M059J (cell line): ENCODE results near the gene CARD8. TPM values are rescaled to one million over a fixed set of nuclear protein-coding genes. Genes with fewer than 3 reads are reported as not detected.
A peak's percentile ranks its signal among the peaks of the same experiment; 100 is the strongest.
"Not testable (repeated sequence)": the region's sequence is repeated elsewhere in the genome, so short reads cannot be mapped to it uniquely, and the experiment has no call there.

Experiments
- DNase-seq: peaks from one replicate; pipeline ENCODE4 v3.0.0-alpha.2; 2012; ENCODE audit warnings: low read depth
- total RNA-seq: library from RNA; depleted of rRNA; stranded (reverse); fragments of >200 nt; shearing (Covaris generic); gene quantifications from 2 replicates; pipeline ENCODE4 v1.2.3, GENCODE V29; 2014; rRNA removed

Gene CARD8, protein sequence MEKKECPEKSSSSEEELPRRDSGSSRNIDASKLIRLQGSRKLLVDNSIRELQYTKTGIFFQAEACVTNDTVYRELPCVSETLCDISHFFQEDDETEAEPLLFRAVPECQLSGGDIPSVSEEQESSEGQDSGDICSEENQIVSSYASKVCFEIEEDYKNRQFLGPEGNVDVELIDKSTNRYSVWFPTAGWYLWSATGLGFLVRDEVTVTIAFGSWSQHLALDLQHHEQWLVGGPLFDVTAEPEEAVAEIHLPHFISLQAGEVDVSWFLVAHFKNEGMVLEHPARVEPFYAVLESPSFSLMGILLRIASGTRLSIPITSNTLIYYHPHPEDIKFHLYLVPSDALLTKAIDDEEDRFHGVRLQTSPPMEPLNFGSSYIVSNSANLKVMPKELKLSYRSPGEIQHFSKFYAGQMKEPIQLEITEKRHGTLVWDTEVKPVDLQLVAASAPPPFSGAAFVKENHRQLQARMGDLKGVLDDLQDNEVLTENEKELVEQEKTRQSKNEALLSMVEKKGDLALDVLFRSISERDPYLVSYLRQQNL
- total RNA-seq = 6.7 and 10.7 TPM in 2 replicates

DNA sequence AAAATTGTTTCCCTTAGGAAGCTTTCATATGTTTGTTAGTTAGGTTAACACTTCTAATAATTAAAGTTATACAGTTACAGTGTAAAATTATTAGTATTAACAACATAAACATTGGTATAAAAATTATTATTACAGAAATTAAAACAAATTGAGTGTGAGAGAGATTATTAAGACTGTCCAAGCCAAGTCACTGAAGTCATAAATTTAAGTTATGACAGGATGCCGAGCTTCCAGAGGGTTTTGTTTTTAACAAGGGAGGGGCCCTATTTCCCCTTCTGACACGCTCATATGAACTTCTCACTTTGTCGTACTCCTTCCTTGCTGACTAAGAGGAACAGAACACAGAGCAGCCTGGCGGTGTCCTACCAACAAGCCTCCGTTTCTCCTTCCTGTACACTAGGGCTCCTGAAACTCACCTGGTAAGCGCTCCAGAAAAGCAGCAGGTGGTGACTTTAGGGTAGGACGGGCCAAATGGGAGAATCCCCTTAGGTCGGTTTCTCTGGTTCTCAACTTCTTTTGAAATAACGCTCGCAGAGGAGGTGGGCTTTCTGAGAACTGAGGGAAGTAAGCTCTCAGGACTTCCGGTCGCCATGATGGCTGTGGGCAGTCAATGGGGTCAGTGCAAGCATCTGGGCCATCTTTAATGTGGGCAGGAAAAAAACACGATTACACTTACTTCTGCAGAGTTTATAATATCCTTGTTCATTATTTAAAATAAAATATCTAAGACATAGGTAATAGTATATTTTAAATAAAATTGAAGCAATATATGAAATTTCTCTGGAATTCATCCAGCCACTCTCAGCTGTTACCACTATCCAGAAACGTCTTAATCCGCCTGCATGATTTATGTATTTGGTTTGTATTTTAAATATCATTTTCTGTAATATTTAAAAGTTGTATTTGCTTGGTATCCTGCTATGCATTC is at the start of gene CARD8:
CARD8 (minus strand) TSS at position 537 of the 928 bp plus-strand sequence. CDS start 14,892 bp downstream, outside the sequence.
- DNase-seq = peak; percentile 88

DNA sequence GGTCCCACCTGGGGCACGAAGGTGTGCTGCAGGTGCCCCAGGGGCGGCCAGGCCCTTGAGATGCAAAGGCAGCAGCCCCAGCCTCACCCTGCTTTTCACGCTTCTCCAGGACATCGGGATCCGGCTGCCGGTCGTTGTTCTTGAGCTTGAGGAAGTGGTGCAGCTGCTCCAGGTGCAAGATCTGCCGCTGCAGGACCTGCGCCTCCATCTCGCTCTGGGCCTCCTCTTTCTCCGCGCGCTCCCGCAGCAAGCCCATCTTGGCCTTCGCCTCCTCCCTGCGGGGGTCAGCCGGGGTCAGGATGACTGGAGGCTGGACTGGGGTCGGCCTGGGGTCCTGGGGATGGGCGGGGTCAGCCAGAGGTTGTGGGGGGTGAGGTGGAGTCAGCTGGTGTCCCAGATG is 48.2 kb upstream of the CARD8 start:
- DNase-seq = no peak

DNA sequence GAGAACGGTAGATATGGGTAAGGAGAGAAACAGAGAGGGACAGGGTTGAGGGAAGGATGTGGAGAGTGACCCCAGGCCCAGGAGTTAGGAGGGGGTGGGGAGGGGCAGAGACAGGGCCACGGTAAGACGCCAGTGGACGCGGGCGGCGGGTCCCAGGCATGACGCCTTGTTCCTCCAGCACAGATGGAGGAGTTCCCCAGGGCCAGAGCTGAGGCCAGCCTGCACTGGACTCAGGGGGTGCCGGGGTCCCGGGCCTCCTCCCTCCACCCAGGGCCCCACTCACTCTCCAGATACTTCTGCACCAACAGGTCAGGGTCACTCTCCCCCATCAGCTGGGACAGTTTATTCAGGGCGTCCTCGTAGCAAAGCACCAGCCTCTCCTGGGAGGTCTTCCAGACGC is 47.7 kb upstream of the CARD8 start:
- no peak for DNase-seq

DNA sequence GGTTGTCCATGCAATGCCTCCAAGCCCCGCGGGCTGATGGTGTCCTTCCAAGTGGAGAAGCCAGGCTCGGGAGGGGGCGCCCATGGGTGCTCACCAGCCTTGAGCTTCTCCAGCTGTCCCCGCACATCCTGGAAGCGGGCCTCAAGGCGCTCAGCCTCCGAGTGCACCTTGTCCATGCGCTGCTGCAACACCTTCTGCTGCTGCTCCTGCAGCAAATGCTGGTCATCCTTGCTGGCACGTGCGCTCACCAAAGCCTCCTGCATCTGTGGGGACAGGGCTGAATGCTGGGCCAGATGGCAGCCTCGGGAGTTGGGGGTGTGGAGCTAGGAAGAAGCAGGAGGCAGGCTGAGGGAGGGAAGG is 46.9 kb upstream of the CARD8 start:
- no peak for DNase-seq

DNA sequence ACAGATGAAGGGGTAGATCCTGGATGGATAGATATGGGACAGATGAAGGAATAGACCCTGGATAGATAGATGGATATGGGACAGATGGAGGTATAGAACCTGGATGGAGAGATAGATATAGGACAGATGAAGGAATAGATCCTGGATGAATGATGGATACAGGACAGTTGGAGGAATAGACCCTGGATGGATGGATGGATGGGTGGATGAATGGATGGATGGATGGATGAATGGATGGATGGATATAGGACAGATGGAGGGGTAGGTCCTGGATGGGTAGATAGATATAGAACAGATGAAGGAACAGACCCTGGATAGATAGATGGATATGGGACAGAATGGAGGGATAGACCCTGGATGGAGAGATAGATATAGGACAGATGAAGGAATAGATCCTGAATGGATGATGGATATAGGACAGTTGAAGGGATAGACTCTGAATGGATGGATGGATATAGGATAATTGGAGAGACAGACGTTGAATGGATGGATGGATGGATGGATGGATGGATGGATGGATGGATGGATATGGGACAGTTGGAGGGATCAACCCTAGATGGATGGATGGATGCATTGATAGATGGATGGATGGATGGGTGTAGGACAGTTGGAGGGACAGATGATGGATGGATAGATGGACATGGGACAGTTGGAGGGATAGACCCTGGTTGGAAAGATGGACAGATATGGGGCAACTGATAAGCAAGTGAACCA is 46.3 kb upstream of the CARD8 start:
- no peak for DNase-seq

DNA sequence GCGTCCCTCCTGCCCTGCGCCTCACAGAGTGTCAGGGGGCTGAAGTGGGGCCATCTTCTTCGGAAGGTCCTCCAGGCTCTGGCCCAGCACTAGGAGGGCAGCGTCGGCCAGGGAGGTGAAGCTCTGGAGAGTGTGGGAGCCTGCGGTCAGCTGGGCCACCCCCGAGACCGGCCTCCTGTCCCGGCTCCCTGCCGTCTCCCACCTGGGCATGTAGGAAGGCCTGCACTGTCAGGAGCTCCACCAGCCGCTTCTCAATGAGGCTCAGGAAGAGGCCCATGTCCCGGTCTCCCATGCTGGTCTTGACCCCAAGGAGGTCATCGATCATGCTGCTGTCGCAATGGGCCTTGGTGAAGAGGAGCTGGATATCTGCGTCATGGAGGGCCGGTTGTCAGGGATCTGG is 42.3 kb upstream of the CARD8 start:
- DNase-seq = no peak

DNA sequence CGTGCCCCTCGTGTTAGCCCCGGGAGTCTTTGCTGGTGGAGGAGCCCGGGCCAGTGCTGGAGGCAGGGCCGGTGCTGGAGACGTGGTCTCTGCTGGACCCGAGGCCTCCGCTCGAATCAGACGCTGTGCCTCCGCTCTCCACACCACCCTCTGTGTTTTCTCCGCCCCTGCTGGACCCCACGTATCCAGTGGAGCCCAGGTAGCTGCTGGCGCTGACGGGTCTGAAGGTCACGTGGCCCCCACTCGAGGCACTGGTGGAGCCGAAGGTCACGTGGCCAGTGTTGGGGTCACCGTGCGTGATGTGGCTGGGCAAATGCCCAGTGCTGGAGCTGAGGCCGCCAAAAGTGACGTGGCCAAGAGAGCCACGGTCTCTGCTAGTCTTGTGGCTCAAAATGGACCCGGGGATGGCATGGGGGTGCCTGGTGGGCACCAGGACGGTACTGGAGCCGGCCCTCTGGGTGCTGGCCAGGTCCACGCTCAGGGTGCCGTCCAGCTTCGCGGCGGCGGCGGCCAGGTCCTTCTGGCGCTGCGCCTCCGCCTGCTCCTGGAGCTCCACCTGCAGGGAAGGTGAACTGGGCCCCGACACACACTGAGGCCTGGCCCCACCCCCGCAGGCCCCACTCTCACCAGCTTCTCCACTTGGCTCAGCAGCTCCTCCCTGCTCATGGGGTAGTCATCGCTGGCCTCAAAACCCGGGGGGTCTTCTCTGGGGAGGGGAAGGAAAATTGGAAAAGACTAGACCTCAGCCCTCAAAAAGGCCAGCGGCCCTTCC is 41.4 kb upstream of the CARD8 start:
- DNase-seq = no peak

DNA sequence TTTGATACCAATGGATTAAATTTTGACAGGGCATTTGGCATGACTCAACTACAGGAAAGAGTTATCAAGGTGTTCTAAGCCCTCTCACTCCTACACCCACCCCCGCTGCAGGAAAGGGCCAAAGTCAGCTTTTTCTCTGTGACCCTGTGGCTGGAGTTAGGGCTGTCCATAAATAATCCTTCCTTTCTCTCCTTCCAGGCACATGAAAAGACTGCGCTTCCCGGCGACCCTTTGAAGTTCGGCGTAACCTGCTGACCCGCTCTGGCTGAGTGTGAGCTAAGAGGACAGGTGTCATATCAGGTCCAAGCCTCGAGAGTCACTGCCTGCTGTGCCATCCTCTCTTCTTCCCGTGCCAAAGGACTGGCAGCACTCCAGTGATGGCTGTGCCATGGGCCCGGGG is 39.7 kb upstream of the CARD8 start:
- DNase-seq = no peak

DNA sequence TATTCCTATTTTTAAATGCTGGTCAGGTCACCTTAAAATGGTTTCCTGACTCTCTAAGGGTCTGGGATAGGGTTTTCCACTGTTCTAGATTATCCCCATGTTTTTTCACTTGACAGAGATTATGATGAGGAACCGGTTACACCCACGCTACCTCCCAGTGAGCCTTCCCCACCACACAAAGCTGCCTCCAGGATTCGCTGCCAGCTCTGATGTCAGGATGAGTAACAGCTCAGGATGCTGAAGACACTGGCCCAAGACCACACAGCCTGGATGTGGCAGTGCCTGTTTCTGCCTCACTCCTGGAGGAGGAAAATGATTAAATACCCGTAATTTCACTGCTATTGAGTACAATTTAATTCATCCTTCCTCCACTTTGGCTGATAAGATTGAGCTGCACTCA is 37.1 kb upstream of the CARD8 start:
- peak; percentile 65 for DNase-seq

DNA sequence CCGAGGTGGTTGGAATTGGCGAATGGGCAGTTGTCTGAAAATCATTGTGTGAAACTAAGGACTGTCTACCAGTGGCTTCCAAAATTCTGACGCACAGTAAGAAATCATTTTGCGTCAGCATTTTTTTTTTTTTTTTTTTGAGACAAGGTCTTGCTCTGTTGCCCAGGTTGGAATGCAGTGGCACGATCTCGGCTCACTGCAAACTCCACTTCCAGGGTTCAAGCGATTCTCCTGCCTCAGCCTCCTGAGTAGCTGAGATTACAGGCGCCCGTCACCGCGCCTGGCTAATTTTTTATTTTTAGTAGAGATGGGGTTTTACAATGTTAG is 35.7 kb upstream of the CARD8 start:
- DNase-seq = not testable (repeated sequence)

DNA sequence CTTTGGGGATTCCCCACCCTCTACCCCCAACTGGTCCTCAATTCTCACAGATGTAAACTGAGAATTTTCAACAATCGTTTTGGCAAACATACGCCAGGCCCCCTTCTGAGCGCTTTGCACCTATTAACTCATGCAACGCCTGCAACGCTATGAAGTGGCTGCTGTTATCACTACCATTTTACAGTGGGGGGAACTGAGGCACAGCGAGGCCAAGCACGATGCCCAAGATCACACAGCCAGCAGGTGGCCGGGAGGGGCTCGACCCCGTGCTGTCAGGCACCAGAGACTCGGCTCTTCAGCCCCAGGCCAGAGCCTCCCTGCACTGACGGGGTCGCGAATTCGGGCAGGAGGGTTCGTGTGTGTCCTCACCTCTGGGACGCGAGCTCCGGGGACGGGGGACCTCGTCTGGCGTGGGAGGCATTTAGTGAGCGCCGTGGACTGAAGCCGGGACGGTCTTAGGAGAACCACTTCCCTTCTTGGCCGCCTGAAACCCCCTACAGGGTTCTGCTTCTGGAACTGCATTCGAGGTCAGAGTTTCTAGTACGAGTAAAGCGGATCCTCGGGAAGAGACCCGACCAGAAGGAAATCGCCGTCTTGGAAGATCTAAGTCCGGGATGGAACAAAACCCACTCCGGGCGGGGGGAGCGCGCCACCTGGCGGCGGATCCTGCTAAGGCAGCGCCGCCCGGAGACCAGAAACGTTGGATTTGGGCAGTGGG is 35.2 kb upstream of the CARD8 start:
- peak; percentile 82 for DNase-seq

DNA sequence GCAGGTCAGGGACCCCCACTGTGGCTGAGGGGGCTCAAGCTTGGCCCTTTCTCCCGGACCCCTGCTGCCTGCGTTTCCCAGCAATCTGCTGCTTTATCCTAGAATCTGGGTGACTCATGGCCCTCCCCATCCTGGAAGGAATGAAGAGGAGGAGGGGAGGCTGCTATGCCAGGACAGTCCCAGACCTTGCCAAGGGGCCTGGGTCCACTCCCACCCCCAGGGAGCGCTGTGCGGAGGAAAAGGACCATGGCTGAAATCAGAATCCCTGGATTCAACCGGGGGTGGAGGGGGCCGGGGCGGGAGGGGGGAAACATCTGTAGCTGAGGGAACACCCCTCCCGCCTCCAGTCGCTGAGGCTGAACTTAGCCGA is 34.7 kb upstream of the CARD8 start:
- DNase-seq = peak; percentile 70

DNA sequence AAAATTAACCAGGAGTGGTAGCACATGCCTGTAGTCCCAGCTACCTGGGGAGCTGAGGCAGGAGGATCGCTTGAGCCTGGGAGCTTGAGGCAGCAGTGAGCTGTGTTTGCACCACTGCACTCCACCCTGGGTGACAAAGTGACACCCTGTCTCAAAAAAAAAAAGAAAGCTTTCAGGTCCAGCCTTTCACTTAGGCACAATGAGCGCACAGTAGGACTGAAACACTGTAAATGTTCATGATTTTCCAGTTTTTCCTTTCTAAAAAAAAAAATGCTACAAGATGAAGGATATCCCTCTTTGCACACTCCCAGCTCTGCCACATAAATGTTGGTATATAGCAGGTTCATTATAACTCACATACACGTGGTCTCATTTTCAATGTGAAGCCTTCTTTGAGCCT is 32.0 kb upstream of the CARD8 start:
- DNase-seq = no peak

DNA sequence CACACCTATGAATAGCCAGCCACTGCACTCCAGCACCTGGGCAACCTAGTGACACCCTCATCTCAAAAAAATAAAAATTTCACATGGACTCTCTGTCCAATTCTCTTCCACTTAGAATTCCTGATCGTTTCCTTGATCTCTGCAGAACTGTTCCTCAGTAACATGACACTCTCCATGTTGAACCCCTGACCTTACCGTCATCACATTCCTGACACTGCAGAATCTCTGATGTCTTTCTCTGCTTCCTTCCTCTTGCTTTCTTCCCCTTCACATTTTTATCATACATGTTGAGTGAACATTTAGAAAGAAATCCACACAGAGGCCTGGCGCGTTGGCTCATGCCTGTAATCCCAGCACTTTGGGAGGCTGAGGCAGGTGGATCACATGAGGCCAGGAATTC is 29.2 kb upstream of the CARD8 start:
- DNase-seq = peak; percentile 37

DNA sequence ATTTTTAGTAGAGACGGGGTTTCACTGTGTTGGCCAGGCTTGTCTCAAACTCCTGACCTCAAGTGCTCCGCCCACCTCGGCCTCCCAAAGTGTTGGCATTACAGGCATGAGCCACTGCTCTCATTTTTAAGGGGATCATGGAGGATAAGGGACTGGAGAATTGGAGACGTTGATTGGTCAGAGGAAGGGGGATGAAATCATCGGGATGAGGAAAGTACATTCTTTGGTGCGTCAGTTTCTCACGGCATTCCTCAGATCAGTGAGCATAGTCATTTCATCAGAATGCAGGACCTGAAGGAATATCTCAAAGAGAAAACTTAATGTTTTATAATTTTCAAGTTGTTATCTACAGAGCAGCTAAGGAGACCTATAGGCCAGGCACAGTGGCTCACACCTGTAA is 28.2 kb upstream of the CARD8 start:
- peak; percentile 75 for DNase-seq

DNA sequence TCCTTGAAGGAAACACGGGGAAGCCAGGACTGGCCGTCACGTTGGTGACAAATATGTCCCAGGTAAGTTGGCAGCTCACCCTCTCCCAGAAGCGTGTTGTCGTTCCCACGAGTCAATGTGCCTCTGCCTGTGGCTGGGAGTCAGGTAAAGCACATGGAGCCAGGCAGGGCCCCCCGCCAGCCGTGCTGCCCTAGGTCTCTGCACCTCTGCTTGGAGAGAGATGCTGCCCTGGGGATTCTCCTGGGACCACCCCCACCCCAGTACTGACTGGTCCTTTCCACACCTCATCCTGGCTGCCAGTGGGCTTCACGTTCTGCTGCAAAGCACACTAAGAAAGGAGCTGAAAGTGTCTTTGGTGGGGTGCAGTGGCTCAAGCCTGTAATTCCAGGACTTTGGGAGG is 24.0 kb upstream of the CARD8 start:
- no peak for DNase-seq

DNA sequence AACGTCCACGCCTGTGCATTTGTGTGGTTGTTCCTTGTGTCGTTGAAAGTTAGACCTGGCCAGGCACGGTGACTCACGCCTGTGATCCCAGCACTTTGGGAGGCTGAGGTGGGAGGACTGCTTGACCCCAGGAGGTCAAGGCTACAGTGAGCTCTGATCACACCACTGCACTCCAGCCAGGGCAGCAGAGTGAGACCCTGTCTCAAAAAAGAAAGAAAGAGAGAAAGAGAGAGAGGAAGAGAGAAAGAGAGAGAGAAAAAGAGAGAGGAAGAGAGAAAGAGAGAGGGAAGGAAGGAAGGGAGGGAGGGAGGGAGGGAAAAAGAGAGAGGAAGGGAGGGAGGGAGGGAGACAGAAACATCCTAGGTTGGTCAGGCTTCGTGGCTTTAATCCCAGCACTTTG is 19.2 kb upstream of the CARD8 start:
- DNase-seq = peak; percentile 48

DNA sequence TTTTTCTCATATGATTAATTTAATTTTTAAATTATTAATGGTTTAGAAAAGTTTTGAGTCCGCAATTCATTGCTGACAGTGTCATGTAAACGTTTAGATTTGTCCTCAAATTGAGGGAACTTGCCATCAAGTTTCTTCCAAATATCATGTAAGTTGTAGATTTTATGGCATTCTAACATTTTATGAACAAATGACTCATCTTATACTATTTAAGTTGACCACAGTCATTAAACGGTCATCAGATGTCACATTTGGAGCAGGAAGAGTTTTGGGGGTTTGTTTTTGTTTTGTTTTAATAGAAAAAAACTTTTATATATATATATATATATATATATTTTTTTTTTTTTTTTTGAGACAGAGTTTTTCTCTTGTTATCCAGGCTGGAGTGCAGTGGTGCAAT is 18.5 kb upstream of the CARD8 start:
- DNase-seq = peak; percentile 75

DNA sequence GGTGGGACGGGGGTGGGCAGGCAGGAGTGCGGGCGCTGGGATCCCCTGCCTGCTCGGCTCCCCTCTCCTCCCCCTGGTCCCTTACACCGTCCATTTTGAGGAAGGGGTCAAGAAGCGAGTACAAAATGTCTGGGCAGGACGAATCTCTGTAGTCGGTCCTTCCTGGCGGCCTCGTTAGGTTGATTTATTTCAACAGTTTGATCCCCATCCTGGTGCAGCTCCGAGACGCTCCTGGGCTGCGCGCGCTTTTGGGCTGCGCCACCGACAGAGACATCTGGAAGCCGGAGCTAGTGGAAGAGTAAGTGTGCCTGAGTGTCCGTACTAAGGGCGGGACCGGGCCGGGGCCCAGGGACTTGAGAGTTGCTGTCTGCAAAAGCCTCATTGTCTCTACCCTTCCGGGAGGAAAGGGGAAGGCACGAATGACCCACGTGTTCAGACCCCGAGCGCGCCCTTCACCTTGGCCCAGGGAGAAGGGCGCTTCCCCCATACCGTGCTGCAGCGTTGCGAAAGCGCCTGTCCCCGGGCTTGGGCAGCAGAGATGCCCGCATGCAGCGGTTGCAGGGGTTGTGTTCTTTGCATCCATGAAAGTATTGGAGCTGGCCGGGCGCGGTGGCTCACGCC is 15.9 kb upstream of the CARD8 start:
- peak; percentile 54 for DNase-seq

DNA sequence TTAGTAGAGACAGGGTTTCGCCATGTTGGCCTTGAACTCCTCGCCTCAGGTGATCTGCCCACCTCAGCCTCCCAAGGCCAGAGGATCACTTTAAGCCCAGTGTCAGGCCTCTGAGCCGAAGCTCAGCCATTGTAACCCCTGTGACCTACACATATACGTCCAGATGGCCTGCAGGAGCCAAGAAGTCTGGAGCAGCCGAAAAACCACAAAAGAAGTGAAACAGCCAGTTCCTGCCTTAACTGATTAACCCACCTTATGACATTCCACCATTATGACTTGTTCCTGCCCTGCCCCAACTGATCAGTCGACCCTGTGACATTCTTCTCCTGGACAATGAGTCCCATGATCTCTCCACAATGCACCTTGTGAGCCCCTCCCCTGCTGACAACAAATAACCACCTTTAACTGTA is 13.9 kb upstream of the CARD8 start:
- peak; percentile 22 for DNase-seq
